ENCODE results near the gene GLIPR1L2.

GRCh38 chr12:75378354-75378753 lies 12.5 kb upstream of the GLIPR1L2 start:
- no peak for TF ChIP-seq CTCF (IDR thresholded peaks at IDR 0.05)
- TF ChIP-seq POLR2A (IDR thresholded peaks at IDR 0.05) = no peak
- TF ChIP-seq POLR2AphosphoS5 (IDR thresholded peaks at IDR 0.05) = no peak
